GM12878 (cell line): Measurements from ENCODE around the gene MOGAT3. TPM values are rescaled to one million over a fixed set of nuclear protein-coding genes. Genes with fewer than 3 reads are reported as not detected.

Source experiments
- ATAC-seq: fragments of 200-7000 bp; cut with Tn5 transposase; 3 replicates; pipeline ENCODE4 v1.9.1; 2020; ENCODE audit warnings: mild to moderate bottlenecking, moderate library complexity
- BruUV-seq: library from RNA; stranded (reverse); fragments of 400-500 nt; replicated peaks from 2 replicates; lab custom pipeline; 2021; lab: Mats Ljungman, UMichigan
- CTCF ChIA-PET: fragments of 300-600 bp; sonication (Branson Sonifier 250); formaldehyde crosslinking; extraction: SDS; loops from one replicate; lab custom pipeline; 2021; ENCODE audit warnings: inconsistent platforms; lab: Yijun Ruan, JAX
- POLR2A ChIA-PET: fragments of 350-600 bp; formaldehyde crosslinking; extraction: SDS; loops from one replicate; lab custom pipeline; 2021; ENCODE audit warnings: inconsistent platforms; lab: Charles Lee
- RAD21 ChIA-PET: fragments of 300-600 bp; sonication (Branson Sonifier 250); formaldehyde crosslinking; loops from one replicate; lab custom pipeline; 2023; ENCODE audit warnings: antibody characterized with exemption; ENCODE audit not compliant: unreplicated experiment; lab: Charles Lee
- SMC1A ChIA-PET: fragments of 300-600 bp; sonication (Branson Sonifier 250); formaldehyde crosslinking; loops from one replicate; lab custom pipeline; 2023; ENCODE audit not compliant: unreplicated experiment, uncharacterized antibody; lab: Charles Lee
- DNase-seq: peaks from one replicate; pipeline ENCODE4 v3.0.0-alpha.2; 2011; ENCODE audit warnings: low read depth, low spot score
- FAIRE-seq: peaks from 3 replicates; lab custom pipeline; 2011; peaks lifted over from hg19 to GRCh38; lab: Jason Lieb, UNC
- H2AFZ ChIP-seq: 2 replicates; pipeline ENCODE4 v1.6.0; 2011; ENCODE audit warnings: low read depth, low read length, control low read depth; ENCODE audit not compliant: control insufficient read depth
- H3K27ac ChIP-seq: 2 replicates; pipeline ENCODE4 v1.5.1; 2011; ENCODE audit warnings: control low read depth; ENCODE audit not compliant: control insufficient read depth, insufficient read depth
- H3K27me3 ChIP-seq, 2 experiments: replicated peaks in 1 of 2; 2 replicates each; pipeline versions ENCODE4 v1.6.0 to v1.6.1; 2011; ENCODE audit warnings: low read length in 1 of 2; ENCODE audit not compliant: control insufficient read depth in 2 of 2, insufficient read depth in 2 of 2
- H3K36me3 ChIP-seq, 2 experiments: 2 replicates each; pipeline ENCODE4 v1.5.1; 2011; ENCODE audit warnings: low read length in 1 of 2; ENCODE audit not compliant: control insufficient read depth in 2 of 2, insufficient read depth in 2 of 2
- H3K4me1 ChIP-seq: 2 replicates; pipeline ENCODE4 v1.6.1; 2011; ENCODE audit warnings: mild to moderate bottlenecking, low read length, moderate library complexity, mixed read lengths; ENCODE audit not compliant: control insufficient read depth, insufficient read depth
- H3K4me2 ChIP-seq: 2 replicates; pipeline ENCODE4 v1.6.0; 2011; ENCODE audit warnings: control low read depth; ENCODE audit not compliant: control insufficient read depth, insufficient read depth
- H3K4me3 ChIP-seq: fragments of 200-600 bp; sonication (generic); 2 replicates; pipeline ENCODE4 v1.5.1; 2016
- H3K79me2 ChIP-seq: 2 replicates; pipeline ENCODE4 v1.6.0; 2011; ENCODE audit warnings: low read length; ENCODE audit not compliant: control insufficient read depth, insufficient read depth
- H3K9ac ChIP-seq: 2 replicates; pipeline ENCODE4 v1.8.0; 2011; ENCODE audit warnings: low read length, control low read depth, mixed read lengths; ENCODE audit not compliant: control insufficient read depth, insufficient read depth
- H3K9me3 ChIP-seq: replicated peaks from 3 replicates; pipeline ENCODE4 v1.5.1; 2011; ENCODE audit warnings: mild to moderate bottlenecking, low read length; ENCODE audit not compliant: control insufficient read depth, insufficient read depth
- H4K20me1 ChIP-seq: 2 replicates; pipeline ENCODE4 v1.6.0; 2011; ENCODE audit not compliant: control insufficient read depth, insufficient read depth
- HCFC1 ChIP-seq: fragments of 150-350 bp; IDR thresholded peaks from 2 replicates; pipeline ENCODE4 v1.6.1; 2014; ENCODE audit warnings: low read length
- JUND ChIP-seq: IDR thresholded peaks from 2 replicates; pipeline ENCODE4 v1.6.1; 2012; ENCODE audit warnings: low read depth, mild to moderate bottlenecking, low read length, improper control_type of control experiment, moderate library complexity
- MEF2B ChIP-seq: fragments of 450-650 bp; IDR thresholded peaks from 2 replicates; pipeline ENCODE4 v1.6.1; 2018; ENCODE audit warnings: mild to moderate bottlenecking, moderate library complexity; ENCODE audit not compliant: partially characterized antibody, poor library complexity, severe bottlenecking
- PKNOX1 ChIP-seq: fragments of 450-650 bp; IDR thresholded peaks from 2 replicates; pipeline ENCODE4 v1.6.1; 2016; ENCODE audit warnings: mild to moderate bottlenecking
- RAD21 ChIP-seq: IDR thresholded peaks from 2 replicates; pipeline ENCODE4 v1.6.1; 2011; ENCODE audit warnings: mild to moderate bottlenecking, low read depth, low read length, moderate library complexity; ENCODE audit not compliant: insufficient read depth
- RELB ChIP-seq: fragments of 450-650 bp; IDR thresholded peaks from 2 replicates; pipeline ENCODE4 v1.6.1; 2017; ENCODE audit warnings: low read depth, mild to moderate bottlenecking, moderate library complexity
- SMC3 ChIP-seq: IDR thresholded peaks from 2 replicates; pipeline ENCODE4 v1.6.1; 2011; ENCODE audit warnings: low read length, improper control_type of control experiment, borderline replicate concordance
- TCF12 ChIP-seq: IDR thresholded peaks from 2 replicates; pipeline ENCODE4 v1.6.1; 2011; ENCODE audit warnings: low read depth, mild to moderate bottlenecking, low read length
- WGBS: methylation state at CpG from one replicate; pipeline ENCODE4 v1.1.6; 2016; ENCODE audit warnings: low lambda C conversion rate; ENCODE audit not compliant: insufficient replicate concordance, insufficient coverage; ENCODE audit errors: missing lambda C conversion rate; 5-methylcytosine and 5-hydroxymethylcytosine counted together
- in situ Hi-C: fragments of 300-500 bp; cut with MboI; formaldehyde crosslinking; loops from 9 replicates; pipeline ENCODE4 v1.14.3; 2018; ENCODE audit warnings: mixed read lengths
- intact Hi-C: fragments of 100-400 bp; cut with micrococcal nuclease; formaldehyde crosslinking; loops from one replicate; pipeline ENCODE4 v1.14.2; 2022; ENCODE audit not compliant: unreplicated experiment
- polyA plus RNA-seq, 11 experiments: library from polyadenylated mRNA; depleted of rRNA in 4 of 11; unstranded in 6 of 11; stranded (reverse) in 5 of 11; fragments of >200 nt; fragmentation: Nextera tagmentation in 4 of 11; fragmentation: Illumina TruSeq in 1 of 11; extraction: Ambion mirVana in 4 of 11; extraction: Trizol in 1 of 11; gene quantifications; 1 replicate in 1 of 11; 2 replicates in 10 of 11; pipeline versions ENCODE4 v1.2.1 to v1.2.3, GENCODE V29; 2011 to 2016; ENCODE audit warnings: inconsistent platforms in 2 of 11, missing spikeins in 2 of 11, low read depth in 1 of 11
- total RNA-seq, 4 experiments: library from RNA; depleted of rRNA in 3 of 4; stranded (reverse); fragments of >200 nt in 3 of 4; fragmentation: Illumina TruSeq in 1 of 4; extraction: Trizol in 1 of 4; gene quantifications; 2 replicates each; pipeline versions ENCODE4 v1.2.1 to v1.2.3, GENCODE V29; 2013 to 2021

Gene MOGAT3
- total and polyA plus RNA-seq, 10 of the 15 experiments (the other 5 are each of a cell fraction or from before 2014, with no cell fraction given), result 0.11 TPM; not detected in 9

- no peaks in the 10 kb centered on the region for H3K27me3 ChIP-seq
- TF ChIP-seq RAD21 (no peak), JUND (no peak), HCFC1 (no peak)
- TF ChIP-seq, all 136 proteins: peak for 0
- Histone ChIP-seq H3K27ac (no peak overlapping the region), H3K4me2 (no peak overlapping the region), H3K9ac (no peak overlapping the region), H3K4me1 (no peaks in the 10 kb centered on the region), H3K4me3 (no peak overlapping the region), H4K20me1 (no peaks in the 10 kb centered on the region), H3K36me3 (peaks cover 7 to 9% of the 10 kb centered on the region in 2 experiments), H3K9me3 (no peaks in the 10 kb centered on the region), H3K79me2 (no peaks in the 10 kb centered on the region), H2AFZ (no peak overlapping the region)
- ChIA-PET RAD21 (no interaction called here), POLR2A (interaction anchor here (0.7 to 1.0 kb wide), 2 partner anchors 9 to 17 kb away, joined by 3 read pairs; partner anchors contain the start of gene ZNHIT1), SMC1A (no interaction called here), CTCF (interaction anchor here (1.0 to 1.1 kb wide), 2 partner anchors 9 to 17 kb away, joined by 3 to 5 read pairs; no protein-coding TSS in a partner anchor)
- FAIRE-seq, result no peak
- no TSS peak for BruUV-seq
- no peak for DNase-seq
- no peak for ATAC-seq
- WGBS, result over 99% methylated on average over 9 of the region's 9 CpGs
- in situ Hi-C loops (no loop called here), intact Hi-C loops (no loop called here)
These were observed 25.9 kb upstream of the MOGAT3 start for GRCh38 chr7:101226721-101227120.

GRCh38 chr7:101225650-101226049 is 24.8 kb upstream of the MOGAT3 start:
- 0 out of 2 replicates have a peak, but pooled peaks have one; percentile 53 for TF ChIP-seq PKNOX1
- peak; percentile 70; the same call in 1 of the 2 replicates for TF ChIP-seq TCF12
- peak; percentile 63 for TF ChIP-seq MEF2B
- peak; percentile 64; the same call in 1 of the 2 replicates for TF ChIP-seq RELB
- TF ChIP-seq SMC3, result no peak
- Histone ChIP-seq H3K4me2 (no peak overlapping the region), H4K20me1 (no peaks in the 10 kb centered on the region), H3K27ac (no peak overlapping the region), H2AFZ (no peak overlapping the region), H3K36me3 (peaks cover 7 to 9% of the 10 kb centered on the region in 2 experiments), H3K27me3 (no peaks in the 10 kb centered on the region), H3K9ac (no peak overlapping the region), H3K4me3 (no peak overlapping the region), H3K79me2 (no peaks in the 10 kb centered on the region), H3K9me3 (no peaks in the 10 kb centered on the region), H3K4me1 (no peaks in the 10 kb centered on the region)
- ChIA-PET POLR2A (interaction anchor here (0.7 to 0.9 kb wide), 3 partner anchors 8 to 19 kb away, joined by 3 to 4 read pairs (median 3); partner anchors contain the start of genes FIS1 and PLOD3), RAD21 (interaction anchor here (1.0 kb wide), 1 partner anchor 82 kb away, joined by 3 read pairs; no protein-coding TSS in a partner anchor), CTCF (interaction anchor here (1.1 to 1.5 kb wide), 4 partner anchors 9 to 89 kb away, joined by 3 to 4 read pairs (median 4); no protein-coding TSS in a partner anchor), SMC1A (interaction anchor here (1.1 kb wide), 1 partner anchor 29 kb away, joined by 3 read pairs; no protein-coding TSS in a partner anchor)
- intact Hi-C loops, result no loop called here
- no peak for DNase-seq
- no TSS peak for BruUV-seq
- WGBS, result 76% methylated on average over 6 of the region's 6 CpGs
- peak; percentile 69 for ATAC-seq
- in situ Hi-C loops, result no loop called here
- FAIRE-seq, result no peak
